HCT116 (cell line): ENCODE results near the gene BTBD3. TPM values are rescaled to one million over a fixed set of nuclear protein-coding genes. Genes with fewer than 3 reads are reported as not detected.

Experiments used
- ATAC-seq: fragments of 200-7000 bp; cut with Tn5 transposase; 2 replicates; pipeline ENCODE4 v1.9.1; 2020; ENCODE audit warnings: mild to moderate bottlenecking, moderate library complexity
- BruUV-seq: library from RNA; stranded (reverse); fragments of 400-500 nt; replicated peaks from 2 replicates; lab custom pipeline; 2021; lab: Mats Ljungman, UMichigan
- CTCF ChIA-PET: fragments of 300-600 bp; sonication (Branson Sonifier 250); formaldehyde crosslinking; loops from one replicate; lab custom pipeline; 2021; ENCODE audit warnings: antibody characterized with exemption; lab: Charles Lee
- POLR2A ChIA-PET: fragments of 300-600, 350-600 bp; sonication (Branson Sonifier 250); formaldehyde crosslinking; loops from one replicate; lab custom pipeline; 2021; ENCODE audit warnings: antibody characterized with exemption; lab: Charles Lee
- RAD21 ChIA-PET, 2 experiments: fragments of 300-600 bp; sonication (Branson Sonifier 250); formaldehyde crosslinking; loops; one replicate each; lab custom pipeline; 2023; ENCODE audit warnings: low total read pairs in 2 of 2; ENCODE audit not compliant: uncharacterized antibody in 2 of 2, unreplicated experiment in 2 of 2, low non-redundant PET in 1 of 2; lab: Charles Lee
- DNase-seq: peaks from one replicate; pipeline ENCODE4 v3.0.0-alpha.2; 2010; ENCODE audit warnings: low read depth, low spot score
- H2AFZ ChIP-seq: fragments of 200-600 bp; shearing (Covaris generic), sonication (generic); 2 replicates; pipeline ENCODE4 v1.6.1; 2017; ENCODE audit warnings: low read depth, mixed run types, mixed read lengths, antibody characterized with exemption, low read length; ENCODE audit not compliant: poor library complexity, severe bottlenecking
- H3K27ac ChIP-seq: 2 replicates; pipeline ENCODE4 v1.5.1; 2012; ENCODE audit warnings: low read depth, low read length
- H3K27me3 ChIP-seq: fragments of 200-600 bp; sonication (generic); 2 replicates; pipeline ENCODE4 v1.6.1; 2016; ENCODE audit warnings: mixed run types, low read length, mixed read lengths; ENCODE audit not compliant: insufficient read depth
- H3K36me3 ChIP-seq, 2 experiments: fragments of 200-500 bp in 1 of 2; fragments of 200-600 bp in 1 of 2; sonication (Bioruptor generic) in 1 of 2; sonication (generic) in 1 of 2; 2 replicates each; pipeline versions ENCODE4 v1.5.1 to v1.6.1; 2014 to 2016; ENCODE audit warnings: low read length in 2 of 2, inconsistent platforms in 1 of 2, mixed read lengths in 1 of 2, mixed run types in 1 of 2; ENCODE audit not compliant: insufficient read depth in 2 of 2, control insufficient read depth in 1 of 2
- H3K4me1 ChIP-seq, 2 experiments: fragments of 200-600 bp in 1 of 2; sonication (generic) in 1 of 2; 2 replicates each; pipeline versions ENCODE4 v1.5.1 to v1.6.1; 2012 to 2017; ENCODE audit warnings: low read length in 2 of 2, inconsistent platforms in 1 of 2, mild to moderate bottlenecking in 1 of 2, mixed read lengths in 1 of 2, mixed run types in 1 of 2, moderate library complexity in 1 of 2; ENCODE audit not compliant: insufficient read depth in 2 of 2, control insufficient read depth in 1 of 2
- H3K4me2 ChIP-seq: fragments of 200-600 bp; sonication (generic); 2 replicates; pipeline ENCODE4 v1.6.1; 2017; ENCODE audit warnings: mixed run types, low read length, mixed read lengths
- H3K4me3 ChIP-seq, 2 experiments: fragments of 200-600 bp in 1 of 2; sonication (generic) in 1 of 2; replicated peaks in 1 of 2; 2 replicates each; pipeline ENCODE4 v1.5.1; 2011 to 2016; ENCODE audit warnings: low read length in 2 of 2, control low read depth in 1 of 2, low read depth in 1 of 2, mild to moderate bottlenecking in 1 of 2, mixed read lengths in 1 of 2, mixed run types in 1 of 2
- H3K79me2 ChIP-seq: fragments of 200-600 bp; sonication (generic); 2 replicates; pipeline ENCODE4 v1.6.1; 2017; ENCODE audit warnings: mild to moderate bottlenecking, mixed run types, low read length, moderate library complexity, mixed read lengths; ENCODE audit not compliant: insufficient read depth
- H3K9ac ChIP-seq: fragments of 200-600 bp; sonication (generic); 2 replicates; pipeline ENCODE4 v1.6.1; 2016; ENCODE audit warnings: low read length, mixed read lengths
- H3K9me2 ChIP-seq: fragments of 200-600 bp; sonication (generic), shearing (Covaris generic); 2 replicates; pipeline ENCODE4 v1.6.1; 2017; ENCODE audit warnings: mixed run types, mild to moderate bottlenecking, moderate library complexity; ENCODE audit not compliant: insufficient read depth
- H3K9me3 ChIP-seq, 2 experiments: fragments of 200-500 bp in 1 of 2; fragments of 200-600 bp in 1 of 2; sonication (Bioruptor generic) in 1 of 2; sonication (generic) in 1 of 2; 2 replicates each; pipeline ENCODE4 v1.6.1; 2014 to 2017; ENCODE audit warnings: low read length in 2 of 2, mixed read lengths in 2 of 2, inconsistent platforms in 1 of 2, low read depth in 1 of 2, mild to moderate bottlenecking in 1 of 2, mixed run types in 1 of 2, moderate library complexity in 1 of 2; ENCODE audit not compliant: control insufficient read depth in 1 of 2, insufficient read depth in 1 of 2
- H4K20me1 ChIP-seq: fragments of 200-600 bp; sonication (generic), shearing (Covaris generic); 2 replicates; pipeline ENCODE4 v1.6.1; 2017; ENCODE audit warnings: mixed run types, mild to moderate bottlenecking, moderate library complexity; ENCODE audit not compliant: insufficient read depth
- CBX3 ChIP-seq: IDR thresholded peaks from 2 replicates; pipeline ENCODE4 v1.6.1; 2012; ENCODE audit warnings: low read depth
- CTCF ChIP-seq, 3 experiments: fragments of 200-600 bp in 1 of 3; sonication (generic) in 1 of 3; IDR thresholded peaks in 2 of 3; conservative IDR thresholded peaks in 1 of 3; 2 replicates each; pipeline ENCODE4 v1.5.1; 2012 to 2017; ENCODE audit warnings: low read depth in 2 of 3, low read length in 2 of 3, antibody characterized with exemption in 1 of 3, borderline replicate concordance in 1 of 3, control low read depth in 1 of 3, mild to moderate bottlenecking in 1 of 3, mixed read lengths in 1 of 3, mixed run types in 1 of 3, moderate library complexity in 1 of 3; ENCODE audit not compliant: insufficient read depth in 1 of 3
- EGR1 ChIP-seq: IDR thresholded peaks from 2 replicates; pipeline ENCODE4 v1.6.1; 2012; ENCODE audit warnings: low read depth
- EZH2 ChIP-seq: fragments of 200-600 bp; sonication (generic); IDR thresholded peaks from 2 replicates; pipeline ENCODE4 v1.6.1; 2017; ENCODE audit warnings: antibody characterized with exemption, mixed run types
- EZH2phosphoT487 ChIP-seq: fragments of 200-600 bp; IDR thresholded peaks from 2 replicates; pipeline ENCODE4 v1.6.1; 2018; ENCODE audit warnings: antibody characterized with exemption, borderline replicate concordance
- FOSL1 ChIP-seq: IDR thresholded peaks from 2 replicates; pipeline ENCODE4 v1.6.1; 2012; ENCODE audit warnings: low read depth
- JUND ChIP-seq: IDR thresholded peaks from 2 replicates; pipeline ENCODE4 v1.6.1; 2012
- POLR2AphosphoS5 ChIP-seq: IDR thresholded peaks from 2 replicates; pipeline ENCODE4 v1.6.1; 2011; ENCODE audit warnings: mild to moderate bottlenecking, low read depth, low read length, moderate library complexity
- RAD21 ChIP-seq: IDR thresholded peaks from 2 replicates; pipeline ENCODE4 v1.6.1; 2012; ENCODE audit warnings: low read depth, mild to moderate bottlenecking
- REST ChIP-seq: IDR thresholded peaks from 2 replicates; pipeline ENCODE4 v1.6.1; 2012; ENCODE audit warnings: low read depth
- SIN3A ChIP-seq: IDR thresholded peaks from 2 replicates; pipeline ENCODE4 v1.6.1; 2012; ENCODE audit warnings: low read depth
- SP1 ChIP-seq: IDR thresholded peaks from 2 replicates; pipeline ENCODE4 v1.6.1; 2012; ENCODE audit warnings: low read depth
- SRF ChIP-seq: IDR thresholded peaks from 2 replicates; pipeline ENCODE4 v1.6.1; 2012; ENCODE audit warnings: low read depth
- TCF7L2 ChIP-seq: IDR thresholded peaks from 2 replicates; pipeline ENCODE4 v1.7.0; 2011; ENCODE audit warnings: borderline replicate concordance, inconsistent platforms; ENCODE audit not compliant: insufficient read depth, insufficient read length; ENCODE audit errors: extremely low read depth
- YY1 ChIP-seq: IDR thresholded peaks from 2 replicates; pipeline ENCODE4 v1.6.1; 2011; ENCODE audit warnings: low read length, low read depth, moderate library complexity, mild to moderate bottlenecking; ENCODE audit not compliant: insufficient replicate concordance; ENCODE audit errors: extremely low read depth
- ZNF274 ChIP-seq: fragments of 200-500 bp; sonication (Bioruptor generic); IDR thresholded peaks from 2 replicates; pipeline ENCODE4 v1.6.1; 2014; ENCODE audit warnings: mild to moderate bottlenecking, low read depth, low read length, inconsistent platforms
- intact Hi-C: fragments of 100-400 bp; cut with micrococcal nuclease; formaldehyde crosslinking; loops from 2 replicates; pipeline ENCODE4 v1.10.0; 2022
- total RNA-seq: library from RNA; stranded (reverse); gene quantifications from one replicate; pipeline ENCODE4 v1.2.1, GENCODE V29; 2021; ENCODE audit not compliant: unreplicated experiment
- TF ChIP-seq, protein P1 (sequence below): IDR thresholded peaks from 2 replicates; pipeline ENCODE4 v1.6.1; 2012
- TF ChIP-seq, protein P2 (sequence below): IDR thresholded peaks from 2 replicates; pipeline ENCODE4 v1.6.1; 2012

BTBD3 gene
- total RNA-seq, 1 experiment from 2014 or later, result 20.2 TPM

DNA sequence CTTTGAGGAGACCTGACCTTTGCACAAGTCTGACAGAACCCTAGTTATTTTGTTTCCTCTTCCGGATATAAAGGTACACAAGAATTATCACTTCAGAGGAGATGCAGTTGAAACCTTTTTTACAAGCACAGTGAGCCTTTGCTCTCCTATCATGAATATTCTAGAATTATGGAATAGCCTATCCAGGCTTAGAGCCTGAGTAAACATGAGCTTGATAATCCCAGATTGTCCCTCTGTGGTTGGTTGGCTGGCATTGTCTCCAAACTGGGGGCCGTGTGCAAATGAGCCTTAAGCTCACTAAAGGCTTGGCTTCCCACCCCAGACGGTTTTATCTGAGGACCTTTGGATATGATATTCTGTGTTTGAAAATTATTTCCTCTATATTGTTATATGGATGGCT is 32.0 kb downstream of the BTBD3 start:
- no peak overlapping the region for H3K4me2 ChIP-seq
- ATAC-seq, result no peak
- H3K9me3 ChIP-seq, result no peaks in the 10 kb centered on the region
- H2AFZ ChIP-seq, result no peak overlapping the region
- no peak for DNase-seq
- no peaks in the 10 kb centered on the region for H3K4me1 ChIP-seq
- intact Hi-C loops, result no loop called here
- ChIA-PET POLR2A (no interaction called here), CTCF (no interaction called here), RAD21 (no interaction called here)
- H3K79me2 ChIP-seq, result no peaks in the 10 kb centered on the region
- H3K9ac ChIP-seq, result no peak overlapping the region
- no peaks in the 10 kb centered on the region for H3K36me3 ChIP-seq
- TF ChIP-seq, protein P1, sequence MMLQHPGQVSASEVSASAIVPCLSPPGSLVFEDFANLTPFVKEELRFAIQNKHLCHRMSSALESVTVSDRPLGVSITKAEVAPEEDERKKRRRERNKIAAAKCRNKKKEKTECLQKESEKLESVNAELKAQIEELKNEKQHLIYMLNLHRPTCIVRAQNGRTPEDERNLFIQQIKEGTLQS, result no peak
- TF ChIP-seq ZNF274 (no peak), POLR2AphosphoS5 (no peak), CTCF (IDR thresholded peaks at IDR 0.05 in 2 of 3, conservative IDR thresholded peaks at IDR 0.05 in 1 of 3; ENCODE audit: borderline replicate concordance in 1 of 3, insufficient read depth in 1 of 3, low read depth in 2 of 3, low read length in 2 of 3) (no peak), YY1 (no peak), RAD21 (no peak), REST (no peak), SP1 (no peak), CBX3 (no peak), EZH2phosphoT487 (no peak), SIN3A (no peak), EGR1 (no peak), EZH2 (no peak), FOSL1 (no peak), JUND (no peak), TCF7L2 (no peak), SRF (no peak)
- TF ChIP-seq, protein P2, sequence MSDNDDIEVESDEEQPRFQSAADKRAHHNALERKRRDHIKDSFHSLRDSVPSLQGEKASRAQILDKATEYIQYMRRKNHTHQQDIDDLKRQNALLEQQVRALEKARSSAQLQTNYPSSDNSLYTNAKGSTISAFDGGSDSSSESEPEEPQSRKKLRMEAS, result no peak
- no peak overlapping the region for H3K27ac ChIP-seq
- no peaks in the 10 kb centered on the region for H4K20me1 ChIP-seq
- H3K27me3 ChIP-seq, result no peaks in the 10 kb centered on the region
- H3K4me3 ChIP-seq, result no peak overlapping the region
- no TSS peak for BruUV-seq
- no peaks in the 10 kb centered on the region for H3K9me2 ChIP-seq
